DND-41 (cell line): Measurements from ENCODE around the gene FEZF1.

ENCODE experiments used
- ATAC-seq: fragments of 200-7000 bp; cut with Tn5 transposase; 3 replicates; pipeline ENCODE4 v1.9.1; 2021; ENCODE audit warnings: low read depth; ENCODE audit not compliant: insufficient read depth
- DNase-seq: peaks from one replicate; pipeline ENCODE4 v3.0.0-alpha.2; 2020
- H2AFZ ChIP-seq: 2 replicates; pipeline ENCODE4 v1.6.0; 2012; ENCODE audit warnings: low read depth, low read length
- H3K27ac ChIP-seq: 2 replicates; pipeline ENCODE4 v1.5.1; 2012; ENCODE audit warnings: low read length, inconsistent platforms
- H3K27me3 ChIP-seq: fragments of 200-600 bp; sonication (generic); 2 replicates; pipeline ENCODE4 v1.6.0; 2012; ENCODE audit warnings: low read length, mild to moderate bottlenecking, inconsistent platforms; ENCODE audit not compliant: insufficient read depth, poor library complexity
- H3K36me3 ChIP-seq: 2 replicates; pipeline ENCODE4 v1.5.1; 2012; ENCODE audit warnings: low read length, inconsistent platforms; ENCODE audit not compliant: insufficient read depth
- H3K4me1 ChIP-seq: 2 replicates; pipeline ENCODE4 v1.5.1; 2012; ENCODE audit warnings: mild to moderate bottlenecking, low read length; ENCODE audit not compliant: insufficient read depth
- H3K4me2 ChIP-seq: 2 replicates; pipeline ENCODE4 v1.6.0; 2012; ENCODE audit warnings: mild to moderate bottlenecking, moderate library complexity, low read length, inconsistent platforms; ENCODE audit not compliant: insufficient read depth
- H3K4me3 ChIP-seq, 2 experiments: fragments of 200-600 bp in 1 of 2; shearing (Covaris generic) in 1 of 2; 2 replicates each; pipeline ENCODE4 v1.5.1; 2012 to 2016; ENCODE audit warnings: inconsistent platforms in 2 of 2, low read length in 2 of 2, mild to moderate bottlenecking in 2 of 2, low read depth in 1 of 2, moderate library complexity in 1 of 2
- H3K79me2 ChIP-seq: 2 replicates; pipeline ENCODE4 v1.6.0; 2012; ENCODE audit warnings: low read length, inconsistent platforms; ENCODE audit not compliant: insufficient read depth
- H3K9ac ChIP-seq: 2 replicates; pipeline ENCODE4 v1.6.0; 2012; ENCODE audit warnings: low read depth, mild to moderate bottlenecking, inconsistent platforms, low read length, moderate library complexity
- H3K9me3 ChIP-seq: 2 replicates; pipeline ENCODE4 v1.5.1; 2012; ENCODE audit warnings: low read length, moderate library complexity, mild to moderate bottlenecking, inconsistent platforms; ENCODE audit not compliant: insufficient read depth, severe bottlenecking
- H4K20me1 ChIP-seq: 2 replicates; pipeline ENCODE4 v1.6.0; 2012; ENCODE audit warnings: low read length; ENCODE audit not compliant: insufficient read depth
- CTCF ChIP-seq: IDR thresholded peaks from 2 replicates; pipeline ENCODE4 v1.5.1; 2012; ENCODE audit warnings: borderline replicate concordance, low read length, moderate library complexity, mild to moderate bottlenecking; ENCODE audit not compliant: poor library complexity, severe bottlenecking; ENCODE audit errors: extremely low read depth
- EZH2 ChIP-seq: IDR thresholded peaks from 3 replicates; pipeline ENCODE4 v1.6.1; 2012; ENCODE audit warnings: borderline replicate concordance, low read depth, mild to moderate bottlenecking, moderate library complexity, low read length, inconsistent platforms; ENCODE audit not compliant: severe bottlenecking

Gene FEZF1

GRCh38 chr7:122256046-122256445 lies 48.5 kb downstream of the FEZF1 start:
- no peak for DNase-seq
- no peaks in the 10 kb centered on the region for H3K9me3 ChIP-seq
- TF ChIP-seq CTCF (no peak), EZH2 (no peak)

GRCh38 chr7:122255454-122255853 lies 49.1 kb downstream of the FEZF1 start:
- Histone ChIP-seq H3K9ac (no peak overlapping the region), H3K27ac (no peak overlapping the region), H3K9me3 (no peaks in the 10 kb centered on the region), H2AFZ (no peak overlapping the region), H3K27me3 (no peaks in the 10 kb centered on the region), H3K4me3 (no peak overlapping the region), H3K4me2 (no peak overlapping the region), H4K20me1 (no peaks in the 10 kb centered on the region), H3K79me2 (no peaks in the 10 kb centered on the region), H3K4me1 (no peaks in the 10 kb centered on the region), H3K36me3 (no peaks in the 10 kb centered on the region)
- TF ChIP-seq CTCF: no peak
- TF ChIP-seq EZH2: no peak
- no peak for DNase-seq
- no peak for ATAC-seq

More at GRCh38 chr7:122256046-122256445, 48.5 kb downstream of the FEZF1 start:
- no peaks in the 10 kb centered on the region for H3K27me3 ChIP-seq
- H3K4me3 ChIP-seq: no peak overlapping the region
- H3K36me3 ChIP-seq: no peaks in the 10 kb centered on the region
- H3K4me2 ChIP-seq: no peak overlapping the region
- H3K4me1 ChIP-seq: no peaks in the 10 kb centered on the region
- H4K20me1 ChIP-seq: no peaks in the 10 kb centered on the region
- no peak overlapping the region for H3K27ac ChIP-seq
- no peak overlapping the region for H2AFZ ChIP-seq
- H3K79me2 ChIP-seq: no peaks in the 10 kb centered on the region
- ATAC-seq: no peak
- no peak overlapping the region for H3K9ac ChIP-seq
